NCI-H1694 treated with DMSO at 0.1 percent for 48 hours (cell line): ENCODE data around the gene OR2T3.
"Not testable (repeated sequence)": the region's sequence is repeated elsewhere in the genome, so short reads cannot be mapped to it uniquely, and the experiment has no call there.

ENCODE experiments used
- DNase-seq: peaks from one replicate; lab custom pipeline; 2025; lab: John Stamatoyannopoulos, UW

Gene OR2T3

DNA sequence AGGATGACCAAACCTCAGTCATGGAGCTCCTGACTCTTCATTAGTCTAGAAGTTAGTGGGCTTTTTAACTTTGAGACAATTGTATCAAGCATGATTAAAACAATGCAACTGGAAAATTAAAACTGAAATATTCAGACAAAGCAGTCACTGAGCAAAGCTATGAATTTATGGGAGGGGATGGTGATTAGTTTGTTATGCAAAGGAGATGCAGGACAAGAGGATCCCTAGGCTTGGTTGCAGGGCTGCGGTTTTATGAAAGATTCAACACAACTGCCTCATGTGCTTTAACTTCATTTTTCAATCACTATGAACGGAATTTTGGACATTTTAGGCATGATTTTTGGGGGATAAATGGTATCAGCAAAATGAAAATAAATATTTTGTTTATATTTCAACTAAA is 1.0 kb upstream of the OR2T3 start:
- DNase-seq = not testable (repeated sequence)

DNA sequence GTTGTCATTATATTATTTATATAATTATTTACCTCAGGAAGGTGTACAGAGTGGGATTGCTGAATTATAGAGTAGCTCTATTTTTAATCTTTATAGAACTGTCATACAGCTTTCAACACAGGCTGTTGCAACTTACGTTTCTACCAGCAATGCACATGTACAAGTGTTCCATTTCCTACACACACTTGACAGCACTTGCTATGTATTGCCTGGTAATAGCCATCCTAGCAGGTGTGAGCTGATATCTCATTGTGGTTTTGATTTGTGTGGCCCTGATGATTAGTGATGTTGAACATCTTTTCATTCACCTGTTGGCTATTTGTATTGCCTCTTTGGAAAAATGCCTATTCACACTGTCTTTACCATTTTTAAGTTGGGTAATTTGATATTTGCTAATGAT is 2.5 kb downstream of the OR2T3 start:
- not testable (repeated sequence) for DNase-seq

DNA sequence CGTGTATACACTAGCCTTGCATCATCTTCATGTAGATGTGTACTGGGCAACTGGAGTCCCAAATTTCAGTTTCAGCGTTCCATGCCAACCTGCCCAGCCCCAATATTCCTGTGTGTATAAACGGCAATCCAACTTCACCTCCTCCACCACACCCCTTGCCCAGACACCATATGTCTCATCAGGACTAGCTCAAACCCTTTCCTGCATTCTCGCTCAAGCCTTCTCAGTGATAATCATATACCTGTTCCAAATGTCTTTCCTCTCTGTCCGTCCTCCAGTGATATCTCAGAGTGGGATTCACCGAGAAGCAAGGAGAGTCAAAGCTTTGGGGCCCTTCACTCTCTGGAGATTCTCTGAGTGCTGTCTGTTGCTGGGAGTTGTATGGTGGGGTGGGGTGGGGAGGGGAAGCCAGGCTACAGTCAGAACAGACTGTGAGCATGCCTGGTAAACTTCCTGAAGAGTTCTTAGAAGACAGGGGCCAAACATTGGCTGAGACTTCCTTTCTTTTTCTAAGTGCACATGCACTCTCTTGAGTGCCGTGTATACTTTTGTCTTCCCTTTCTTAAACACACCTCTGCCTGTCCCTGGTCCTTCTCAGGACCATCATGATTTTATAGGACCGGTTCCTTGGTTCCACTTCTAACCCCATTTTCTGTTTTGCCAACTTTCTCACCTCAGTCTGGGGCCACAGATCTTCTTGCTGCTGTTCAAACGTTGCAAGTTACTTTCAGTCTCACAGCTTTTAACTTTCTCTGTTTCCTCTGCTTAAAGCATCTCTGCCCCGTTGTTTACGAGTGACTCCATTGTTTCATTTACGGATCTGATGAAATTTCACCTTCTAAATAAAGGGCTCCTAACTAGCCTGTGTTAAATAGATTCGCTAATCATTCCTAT is 8.8 kb downstream of the OR2T3 start:
- not testable (repeated sequence) for DNase-seq

GRCh38 chr1:248488289-248488688 is 15.1 kb downstream of the OR2T3 start, which contains the start of gene OR2T5:
OR2T5 (plus strand) TSS chr1:248488589; CDS start chr1:248488589, 0 bp downstream.
- not testable (repeated sequence) for DNase-seq

DNA sequence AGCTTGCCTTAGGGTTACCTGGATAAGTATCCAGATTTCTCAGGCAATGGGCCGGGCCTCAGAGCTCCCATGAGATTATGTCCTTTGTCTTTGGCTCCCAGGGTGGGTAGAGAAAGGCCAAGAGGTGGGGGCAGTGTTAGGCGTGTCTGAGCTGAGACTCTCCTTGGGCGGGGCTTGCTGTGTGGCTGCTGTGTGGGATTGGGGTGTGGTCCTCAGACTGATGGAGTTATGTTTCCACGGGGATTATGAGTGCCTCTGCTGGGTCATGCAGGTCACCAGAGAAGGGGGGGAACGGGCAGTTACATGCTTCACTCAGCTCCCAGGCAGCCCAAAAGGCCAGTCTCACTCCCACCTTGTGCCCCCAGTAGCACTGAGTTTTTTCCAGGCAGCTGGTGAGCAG is 23.5 kb downstream of the OR2T3 start:
- DNase-seq = not testable (repeated sequence)

GRCh38 chr1:248500305-248501035 is 27.3 kb downstream of the OR2T3 start:
- DNase-seq = not testable (repeated sequence)

DNA sequence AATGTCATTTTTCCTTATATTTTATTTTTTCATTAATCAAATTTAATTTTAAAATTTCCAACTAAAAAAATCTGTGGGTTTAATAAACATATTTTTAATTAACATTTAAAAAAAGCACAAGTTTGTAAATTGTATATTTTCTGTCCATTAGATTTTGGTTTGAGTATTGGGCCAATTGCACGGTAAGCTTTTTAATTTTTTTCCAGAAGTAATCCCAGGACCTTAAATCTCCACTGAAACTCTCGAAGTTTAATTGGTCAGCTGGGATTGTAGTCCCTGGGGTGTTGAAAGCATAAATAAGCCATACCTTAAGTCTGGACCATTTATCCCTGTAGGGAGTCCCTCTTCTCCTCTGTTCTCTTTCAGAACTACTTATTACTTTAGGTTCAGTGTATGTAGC is 34.6 kb downstream of the OR2T3 start, which contains the start of gene OR2G6:
TSS of gene OR2G6 (plus strand) at position 301 of the 400 bp plus-strand sequence. CDS start 13,574 bp downstream, outside the sequence.
- DNase-seq = not testable (repeated sequence)

DNA sequence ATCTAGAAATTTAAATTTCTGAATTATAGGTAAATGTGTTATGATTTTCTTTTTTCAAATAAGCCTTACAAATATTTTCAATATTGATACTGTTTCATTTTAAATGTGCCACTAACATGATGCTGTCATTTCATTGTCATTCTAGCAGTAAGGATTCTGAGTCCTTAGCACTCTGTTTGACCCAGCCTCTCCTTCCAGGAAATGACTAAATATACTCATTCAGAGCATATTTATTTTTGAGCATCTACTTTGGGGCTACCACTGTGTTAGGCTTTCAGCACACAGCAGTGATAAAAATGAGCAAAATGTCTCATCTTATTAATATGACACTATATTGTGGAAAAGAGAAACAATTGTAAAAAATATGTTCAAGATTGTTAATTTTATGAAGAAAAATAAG is 37.1 kb downstream of the OR2T3 start:
- not testable (repeated sequence) for DNase-seq

- DNase-seq = no peak
Observed at GRCh38 chr1:248521856-248522255, 48.7 kb downstream of the OR2T3 start.
